SK-N-SH (cell line): ENCODE measurements around the gene USH1G. TPM values are rescaled to one million over a fixed set of nuclear protein-coding genes. Genes with fewer than 3 reads are reported as not detected.

Source experiments
- CTCF ChIA-PET: fragments of 300-600, 350-600 bp; formaldehyde crosslinking; extraction: SDS; loops from one replicate; lab custom pipeline; 2021; lab: Yijun Ruan, JAX
- POLR2A ChIA-PET: fragments of 350-600 bp; sonication (Branson Sonifier 250); formaldehyde crosslinking; extraction: SDS; loops from one replicate; lab custom pipeline; 2020; ENCODE audit warnings: antibody characterized with exemption, inconsistent platforms; lab: Yijun Ruan, JAX
- DNase-seq: peaks from one replicate; pipeline ENCODE4 v3.0.0; 2012
- H2AFZ ChIP-seq: fragments of 200-600 bp; sonication (generic); 2 replicates; pipeline ENCODE4 v1.8.1; 2016; ENCODE audit warnings: antibody characterized with exemption, mild to moderate bottlenecking, low read depth
- H3F3A ChIP-seq: fragments of 200-600 bp; sonication (generic); replicated peaks from 2 replicates; pipeline ENCODE3; 2016; ENCODE audit warnings: antibody characterized with exemption, mild to moderate bottlenecking; ENCODE audit not compliant: insufficient read depth
- H3K27ac ChIP-seq, 2 experiments: fragments of 200-500 bp in 1 of 2; fragments of 200-600 bp in 1 of 2; sonication (Bioruptor generic) in 1 of 2; sonication (generic), shearing (Covaris generic) in 1 of 2; 2 replicates each; pipeline versions ENCODE4 v1.5.1 to v1.6.1; 2014 to 2016; ENCODE audit warnings: low read depth in 2 of 2, inconsistent platforms in 1 of 2, low read length in 1 of 2, mild to moderate bottlenecking in 1 of 2, mixed read lengths in 1 of 2
- H3K27me3 ChIP-seq: fragments of 200-600 bp; sonication (generic), shearing (Covaris generic); 2 replicates; pipeline ENCODE4 v1.6.1; 2016; ENCODE audit warnings: mixed run types; ENCODE audit not compliant: insufficient read depth
- H3K36me3 ChIP-seq, 2 experiments: fragments of 200-500 bp in 1 of 2; fragments of 200-600 bp in 1 of 2; sonication (Bioruptor generic) in 1 of 2; sonication (generic) in 1 of 2; replicated peaks in 1 of 2; 2 replicates each; pipeline versions ENCODE3 to v1.5.1; 2014 to 2016; ENCODE audit warnings: low read length in 1 of 2, mild to moderate bottlenecking in 1 of 2; ENCODE audit not compliant: insufficient read depth in 2 of 2, control insufficient read depth in 1 of 2
- H3K4me1 ChIP-seq, 2 experiments: fragments of 200-500 bp in 1 of 2; fragments of 200-600 bp in 1 of 2; sonication (Bioruptor generic) in 1 of 2; sonication (generic), shearing (Covaris generic) in 1 of 2; 2 replicates each; pipeline versions ENCODE4 v1.5.1 to v1.6.1; 2014 to 2016; ENCODE audit warnings: low read depth in 1 of 2, low read length in 1 of 2, mixed run types in 1 of 2; ENCODE audit not compliant: insufficient read depth in 2 of 2, control insufficient read depth in 1 of 2
- H3K4me2 ChIP-seq: fragments of 200-600 bp; sonication (generic), shearing (Covaris generic); 2 replicates; pipeline ENCODE4 v1.6.1; 2017; ENCODE audit warnings: mixed run types
- H3K4me3 ChIP-seq, 2 experiments: fragments of 200-500 bp in 1 of 2; fragments of 200-600 bp in 1 of 2; sonication (Bioruptor generic) in 1 of 2; sonication (generic), shearing (Covaris generic) in 1 of 2; 2 replicates each; pipeline versions ENCODE4 v1.5.1 to v1.8.1; 2014 to 2016; ENCODE audit warnings: low read depth in 2 of 2, inconsistent platforms in 1 of 2, low read length in 1 of 2, mild to moderate bottlenecking in 1 of 2, mixed read lengths in 1 of 2, moderate library complexity in 1 of 2
- H3K79me2 ChIP-seq: fragments of 200-600 bp; sonication (generic); 2 replicates; pipeline ENCODE4 v1.8.1; 2017; ENCODE audit warnings: mild to moderate bottlenecking; ENCODE audit not compliant: insufficient read depth
- H3K9ac ChIP-seq: fragments of 200-600 bp; sonication (generic); 2 replicates; pipeline ENCODE4 v1.6.1; 2017; ENCODE audit warnings: mixed run types
- H3K9me2 ChIP-seq: fragments of 200-600 bp; sonication (generic); 2 replicates; pipeline ENCODE4 v1.6.1; 2017; ENCODE audit warnings: mixed run types
- H3K9me3 ChIP-seq: fragments of 200-600 bp; sonication (generic); 2 replicates; pipeline ENCODE4 v1.6.1; 2017; ENCODE audit warnings: mixed run types, mild to moderate bottlenecking, moderate library complexity
- H4K20me1 ChIP-seq: fragments of 200-600 bp; sonication (generic); 2 replicates; pipeline ENCODE4 v1.6.1; 2017; ENCODE audit warnings: mild to moderate bottlenecking, mixed run types; ENCODE audit not compliant: insufficient read depth
- CTCF ChIP-seq: fragments of 200-600 bp; sonication (generic); IDR thresholded peaks from 2 replicates; pipeline ENCODE4 v1.6.1; 2017; ENCODE audit warnings: antibody characterized with exemption, mild to moderate bottlenecking, moderate library complexity
- FOSL2 ChIP-seq: IDR thresholded peaks from 2 replicates; pipeline ENCODE4 v1.4.0; 2012; ENCODE audit warnings: low read depth, mild to moderate bottlenecking, moderate library complexity, borderline replicate concordance
- MEF2A ChIP-seq: IDR thresholded peaks from 2 replicates; pipeline ENCODE4 v1.4.0; 2012; ENCODE audit warnings: low read depth, borderline replicate concordance
- POLR2AphosphoS5 ChIP-seq: IDR thresholded peaks from 2 replicates; pipeline ENCODE4 v1.6.1; 2012; ENCODE audit warnings: low read depth, low read length
- REST ChIP-seq: IDR thresholded peaks from 2 replicates; pipeline ENCODE4 v1.6.1; 2012; ENCODE audit warnings: mild to moderate bottlenecking, low read depth, low read length, moderate library complexity
- SIN3A ChIP-seq: IDR thresholded peaks from 2 replicates; pipeline ENCODE4 v1.6.1; 2012; ENCODE audit warnings: low read depth, mild to moderate bottlenecking, low read length, moderate library complexity, borderline replicate concordance
- SMC3 ChIP-seq: IDR thresholded peaks from 2 replicates; pipeline ENCODE4 v1.6.1; 2012; ENCODE audit warnings: low read depth, low read length, improper control_type of control experiment
- TEAD4 ChIP-seq: IDR thresholded peaks from 2 replicates; pipeline ENCODE4 v1.4.0; 2012; ENCODE audit warnings: mild to moderate bottlenecking, borderline replicate concordance; ENCODE audit not compliant: insufficient read depth
- WGBS: methylation state at CpG from one replicate; pipeline ENCODE4 v1.1.6; 2017; ENCODE audit warnings: low lambda C conversion rate; 5-methylcytosine and 5-hydroxymethylcytosine counted together
- polyA plus RNA-seq, 3 experiments: library from polyadenylated mRNA; depleted of rRNA; stranded (reverse); fragments of >200 nt; gene quantifications; 2 replicates each; pipeline ENCODE4 v1.2.3, GENCODE V29; 2012

USH1G gene
- polyA plus RNA-seq, 1 of the 3 experiments (the other 2 are of a cell fraction) = not detected

GRCh38 chr17:74964988-74965622 is 42.0 kb upstream of the USH1G start (continued):
- no peak for TF ChIP-seq REST
- TF ChIP-seq MEF2A = no peak
- no peak for TF ChIP-seq SIN3A
- TF ChIP-seq FOSL2 = no peak

- POLR2A ChIA-PET = interaction anchor here (4.9 kb wide), 1 partner anchor 48 kb away, joined by 49 read pairs; the partner anchor contains the start of gene MRPL58
- Histone ChIP-seq H3K27ac (no peak overlapping the region), H3F3A (no peaks in the 10 kb centered on the region), H4K20me1 (no peaks in the 10 kb centered on the region), H3K9me3 (no peaks in the 10 kb centered on the region), H3K36me3 (no peaks in the 10 kb centered on the region), H3K4me3 (no peak overlapping the region), H3K4me1 (no peaks in the 10 kb centered on the region; a peak in 1 of 4 replicates), H3K27me3 (no peaks in the 10 kb centered on the region), H2AFZ (no peak overlapping the region), H3K4me2 (no peak overlapping the region), H3K9me2 (no peaks in the 10 kb centered on the region), H3K79me2 (no peaks in the 10 kb centered on the region), H3K9ac (no peak overlapping the region)
- DNase-seq = peak; percentile 15
- TF ChIP-seq SMC3 (no peak), POLR2AphosphoS5 (no peak)
- CTCF ChIA-PET = interaction anchor here (0.9 to 11.0 kb wide), 9 partner anchors 8 to 150 kb away, joined by 3 to 295 read pairs (median 5); partner anchors contain the start of genes CDR2L, HID1 and MRPL58
- 89% methylated on average over 12 of the region's 12 CpGs for WGBS
These were observed 41.2 kb upstream of the USH1G start for GRCh38 chr17:74964246-74964761.

GRCh38 chr17:74963656-74964055 is 40.6 kb upstream of the USH1G start:
- DNase-seq = no peak
- Histone ChIP-seq H3K4me2 (no peak overlapping the region), H3F3A (no peaks in the 10 kb centered on the region), H3K36me3 (no peaks in the 10 kb centered on the region), H3K9me2 (no peaks in the 10 kb centered on the region)
- WGBS = 57% methylated on average over 11 of the region's 12 CpGs
- POLR2A ChIA-PET = interaction anchor here (1.3 to 4.9 kb wide), 3 partner anchors 14 to 91 kb away, joined by 3 to 49 read pairs (median 3); partner anchors contain the start of genes FDXR and MRPL58
- TF ChIP-seq TEAD4 (no peak), CTCF (peak; percentile 25; the same call in 1 of the 2 replicates)
- TF ChIP-seq, all 33 proteins: peak for 1
- Histone ChIP-seq H3K4me1 (no peaks in the 10 kb centered on the region; a peak in 1 of 4 replicates), H3K79me2 (no peaks in the 10 kb centered on the region), H3K27me3 (no peaks in the 10 kb centered on the region), H3K4me3 (no peak overlapping the region), H3K27ac (no peak overlapping the region), H4K20me1 (no peaks in the 10 kb centered on the region), H3K9me3 (no peaks in the 10 kb centered on the region), H2AFZ (no peak overlapping the region), H3K9ac (no peak overlapping the region)
- CTCF ChIA-PET = interaction anchor here (0.9 to 11.0 kb wide), 8 partner anchors 9 to 151 kb away, joined by 3 to 295 read pairs (median 8); partner anchors contain the start of genes CDR2L, HID1 and MRPL58
